HepG2 (cell line): ENCODE results near the gene VPS13C. TPM values are rescaled to one million over a fixed set of nuclear protein-coding genes. Genes with fewer than 3 reads are reported as not detected.

Experiments
- ATF7 ChIP-seq, 2 experiments: fragments of 450-650 bp in 1 of 2; sonication (generic) in 1 of 2; formaldehyde crosslinking in 1 of 2; IDR thresholded peaks; 2 replicates each; pipeline versions ENCODE4 v1.4.0 to v1.6.1; 2016 to 2020; ENCODE audit warnings: antibody characterized with exemption in 1 of 2, mild to moderate bottlenecking in 1 of 2, missing genetic modification reagents in 1 of 2
- CEBPG ChIP-seq: IDR thresholded peaks from 2 replicates; pipeline ENCODE4 v1.6.1; 2016
- FIP1L1 ChIP-seq: fragments of 200-400 bp; formaldehyde crosslinking; IDR thresholded peaks from 2 replicates; pipeline ENCODE4 v1.6.1; 2018; ENCODE audit warnings: low read depth, mild to moderate bottlenecking, low read length, moderate library complexity, borderline replicate concordance; ENCODE audit not compliant: insufficient read depth
- FOSL2 ChIP-seq: sonication (generic); formaldehyde crosslinking; IDR thresholded peaks from 2 replicates; pipeline ENCODE4 v1.4.0; 2020; ENCODE audit warnings: missing genetic modification reagents
- IRF2 ChIP-seq: IDR thresholded peaks from 2 replicates; pipeline ENCODE4 v1.6.1; 2018; ENCODE audit warnings: missing genetic modification reagents, missing compliant biosample characterization
- JUNB ChIP-seq: sonication (generic); formaldehyde crosslinking; IDR thresholded peaks from 2 replicates; pipeline ENCODE4 v1.8.0; 2022; ENCODE audit warnings: missing genetic modification reagents, mild to moderate bottlenecking, borderline replicate concordance
- MED1 ChIP-seq: sonication (generic); formaldehyde crosslinking; IDR thresholded peaks from 2 replicates; pipeline ENCODE4 v1.4.0; 2020; ENCODE audit warnings: missing genetic modification reagents
- MIXL1 ChIP-seq: IDR thresholded peaks from 2 replicates; pipeline ENCODE4 v1.6.1; 2016
- NCOR1 ChIP-seq: fragments of 200-600 bp; sonication (generic); IDR thresholded peaks from 2 replicates; pipeline ENCODE4 v1.7.0; 2017; ENCODE audit warnings: antibody characterized with exemption, low read length, borderline replicate concordance
- ONECUT2 ChIP-seq: sonication (generic); formaldehyde crosslinking; IDR thresholded peaks from 2 replicates; pipeline ENCODE4 v1.4.0; 2020; ENCODE audit warnings: missing genetic modification reagents
- POLR2A ChIP-seq, 2 experiments: IDR thresholded peaks; 2 replicates each; pipeline ENCODE4 v1.6.1; 2011; ENCODE audit warnings: low read depth in 2 of 2, low read length in 2 of 2, mild to moderate bottlenecking in 1 of 2, moderate library complexity in 1 of 2; ENCODE audit not compliant: insufficient read depth in 1 of 2
- SIX1 ChIP-seq: sonication (generic); formaldehyde crosslinking; IDR thresholded peaks from 2 replicates; pipeline ENCODE4 v1.4.0; 2020; ENCODE audit warnings: missing genetic modification reagents, borderline replicate concordance
- SMARCE1 ChIP-seq: fragments of 450-650 bp; IDR thresholded peaks from 2 replicates; pipeline ENCODE4 v1.6.1; 2017; ENCODE audit warnings: borderline replicate concordance
- SOX13 ChIP-seq, 3 experiments: fragments of 450-650 bp in 1 of 3; sonication (generic) in 1 of 3; formaldehyde crosslinking in 1 of 3; IDR thresholded peaks in 2 of 3; conservative IDR thresholded peaks in 1 of 3; 2 replicates each; pipeline versions ENCODE4 v1.5.0 to v1.6.1; 2016 to 2020; ENCODE audit warnings: antibody characterized with exemption in 1 of 3, mild to moderate bottlenecking in 1 of 3, missing compliant biosample characterization in 1 of 3, missing genetic modification reagents in 1 of 3, moderate library complexity in 1 of 3
- ZBTB42 ChIP-seq: sonication (generic); formaldehyde crosslinking; IDR thresholded peaks from 2 replicates; pipeline ENCODE4 v1.5.0; 2020; ENCODE audit warnings: mild to moderate bottlenecking, missing genetic modification reagents
- ZFP41 ChIP-seq: sonication (generic); formaldehyde crosslinking; IDR thresholded peaks from 2 replicates; pipeline ENCODE4 v1.4.0; 2020; ENCODE audit warnings: mild to moderate bottlenecking, missing genetic modification reagents, borderline replicate concordance
- ZNF138 ChIP-seq: sonication (generic); formaldehyde crosslinking; IDR thresholded peaks from 2 replicates; pipeline ENCODE4 v1.5.0; 2020; ENCODE audit warnings: mild to moderate bottlenecking, low read depth, missing genetic modification reagents
- ZNF225 ChIP-seq: sonication (generic); formaldehyde crosslinking; IDR thresholded peaks from 2 replicates; pipeline ENCODE4 v1.4.0; 2020; ENCODE audit warnings: mild to moderate bottlenecking, missing genetic modification reagents
- ZNF660 ChIP-seq: sonication (generic); formaldehyde crosslinking; IDR thresholded peaks from 2 replicates; pipeline ENCODE4 v1.5.1; 2020; ENCODE audit warnings: mild to moderate bottlenecking, low read depth, missing genetic modification reagents, borderline replicate concordance
- ZNF709 ChIP-seq: sonication (generic); formaldehyde crosslinking; IDR thresholded peaks from 2 replicates; pipeline ENCODE4 v1.5.0; 2020; ENCODE audit warnings: mild to moderate bottlenecking, missing genetic modification reagents
- ZNF792 ChIP-seq: IDR thresholded peaks from 2 replicates; pipeline ENCODE4 v1.6.1; 2016
- ZNF83 ChIP-seq: sonication (generic); formaldehyde crosslinking; IDR thresholded peaks from 2 replicates; pipeline ENCODE4 v1.4.0; 2020; ENCODE audit warnings: missing genetic modification reagents, mild to moderate bottlenecking, borderline replicate concordance
- polyA plus RNA-seq, 8 experiments: library from polyadenylated mRNA; depleted of rRNA in 3 of 8; stranded (reverse) in 7 of 8; unstranded in 1 of 8; fragments of >200 nt; fragmentation: Illumina TruSeq in 4 of 8; extraction: Trizol in 4 of 8; gene quantifications; 2 replicates each; pipeline versions ENCODE4 v1.2.1 to v1.2.3, GENCODE V29; 2011 to 2016; ENCODE audit warnings: low read depth in 4 of 8, missing spikeins in 1 of 8, mixed read lengths in 1 of 8; ENCODE audit not compliant: insufficient read depth in 1 of 8
- total RNA-seq, 5 experiments: library from RNA; depleted of rRNA; stranded (reverse); fragments of >200 nt; fragmentation: Illumina TruSeq; extraction: Trizol; gene quantifications; 2 replicates each; pipeline ENCODE4 v1.2.3, GENCODE V29; 2016; ENCODE audit warnings: low read depth in 1 of 5
- TF ChIP-seq, protein P1 (sequence below): sonication (generic); formaldehyde crosslinking; IDR thresholded peaks from 2 replicates; pipeline ENCODE4 v1.4.0; 2020; ENCODE audit warnings: missing genetic modification reagents
- TF ChIP-seq, protein P2 (sequence below): IDR thresholded peaks from 2 replicates; pipeline ENCODE4 v1.6.1; 2018; ENCODE audit warnings: missing genetic modification reagents, mild to moderate bottlenecking, missing compliant biosample characterization
- TF ChIP-seq, protein P3 (sequence below): sonication (generic); formaldehyde crosslinking; IDR thresholded peaks from 2 replicates; pipeline ENCODE4 v1.4.0; 2020; ENCODE audit warnings: missing genetic modification reagents
- TF ChIP-seq, protein P4 (sequence below): IDR thresholded peaks from 2 replicates; pipeline ENCODE4 v1.6.1; 2012; ENCODE audit warnings: low read depth, low read length, improper control_type of control experiment

The VPS13C gene
- total and polyA plus RNA-seq, 2 of the 13 experiments (the other 11 are each of a cell fraction or from before 2014, with no cell fraction given): 10.9 to 26.8 TPM

DNA sequence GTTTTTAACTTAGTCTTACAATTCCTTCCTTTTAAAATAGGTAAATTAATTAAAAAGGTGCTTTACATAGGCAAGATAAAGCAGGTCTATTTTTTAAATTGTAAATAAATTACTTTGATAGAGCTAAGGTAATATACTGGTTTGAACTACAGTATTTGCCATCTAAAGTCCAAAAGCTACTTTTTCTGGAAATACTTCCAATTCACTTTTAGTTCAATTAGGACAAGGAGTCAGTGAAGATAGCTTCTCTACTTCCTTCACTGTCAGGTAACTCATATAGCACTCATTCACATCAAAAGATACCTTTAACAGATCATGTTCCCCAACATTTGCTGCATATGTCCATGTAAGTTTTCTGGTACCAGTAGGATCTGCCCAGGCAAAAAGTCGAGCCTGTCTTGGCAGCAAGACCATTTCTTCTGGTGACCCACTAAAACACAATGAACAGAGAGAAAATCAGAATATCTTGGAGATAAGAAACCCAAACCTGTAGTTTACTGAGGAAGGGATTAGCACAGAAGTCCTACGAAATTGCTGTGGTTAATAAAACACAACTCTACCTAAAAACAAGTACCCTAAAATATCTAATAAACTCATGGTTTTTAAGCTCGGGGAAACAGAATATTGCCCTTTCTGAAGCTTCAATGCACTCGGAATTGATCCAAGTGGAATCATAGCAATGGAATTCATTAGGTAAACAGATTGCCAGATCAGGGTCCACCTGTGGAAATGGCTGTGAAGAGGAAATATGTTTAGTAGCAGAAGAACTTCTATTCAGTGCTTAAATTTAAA, 153.1 kb downstream of the VPS13C start (continued):
- TF ChIP-seq ZNF225 (CRISPR knock-in tag): no peak
- peak; percentile 19; the same call in 1 of the 2 replicates for TF ChIP-seq CEBPG (CRISPR knock-in tag)
- no peak for TF ChIP-seq ZBTB42 (CRISPR knock-in tag)
- TF ChIP-seq, protein P1, sequence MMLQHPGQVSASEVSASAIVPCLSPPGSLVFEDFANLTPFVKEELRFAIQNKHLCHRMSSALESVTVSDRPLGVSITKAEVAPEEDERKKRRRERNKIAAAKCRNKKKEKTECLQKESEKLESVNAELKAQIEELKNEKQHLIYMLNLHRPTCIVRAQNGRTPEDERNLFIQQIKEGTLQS: peak; percentile 70; the same call in 1 of the 2 replicates
- TF ChIP-seq ZNF83 (CRISPR knock-in tag): no peak
- no peak for TF ChIP-seq FIP1L1
- peak; percentile 34; the same call in 1 of the 2 replicates for TF ChIP-seq MED1 (CRISPR knock-in tag)
- no peak; the same call in 1 of the 2 replicates for TF ChIP-seq MIXL1 (CRISPR knock-in tag)
- TF ChIP-seq SMARCE1: peak; percentile 33; the same call in 1 of the 2 replicates
- no peak for TF ChIP-seq ZFP41
- TF ChIP-seq, protein P2, sequence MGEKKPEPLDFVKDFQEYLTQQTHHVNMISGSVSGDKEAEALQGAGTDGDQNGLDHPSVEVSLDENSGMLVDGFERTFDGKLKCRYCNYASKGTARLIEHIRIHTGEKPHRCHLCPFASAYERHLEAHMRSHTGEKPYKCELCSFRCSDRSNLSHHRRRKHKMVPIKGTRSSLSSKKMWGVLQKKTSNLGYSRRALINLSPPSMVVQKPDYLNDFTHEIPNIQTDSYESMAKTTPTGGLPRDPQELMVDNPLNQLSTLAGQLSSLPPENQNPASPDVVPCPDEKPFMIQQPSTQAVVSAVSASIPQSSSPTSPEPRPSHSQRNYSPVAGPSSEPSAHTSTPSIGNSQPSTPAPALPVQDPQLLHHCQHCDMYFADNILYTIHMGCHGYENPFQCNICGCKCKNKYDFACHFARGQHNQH: peak; percentile 39; the same call in 1 of the 2 replicates
- TF ChIP-seq, protein P3, sequence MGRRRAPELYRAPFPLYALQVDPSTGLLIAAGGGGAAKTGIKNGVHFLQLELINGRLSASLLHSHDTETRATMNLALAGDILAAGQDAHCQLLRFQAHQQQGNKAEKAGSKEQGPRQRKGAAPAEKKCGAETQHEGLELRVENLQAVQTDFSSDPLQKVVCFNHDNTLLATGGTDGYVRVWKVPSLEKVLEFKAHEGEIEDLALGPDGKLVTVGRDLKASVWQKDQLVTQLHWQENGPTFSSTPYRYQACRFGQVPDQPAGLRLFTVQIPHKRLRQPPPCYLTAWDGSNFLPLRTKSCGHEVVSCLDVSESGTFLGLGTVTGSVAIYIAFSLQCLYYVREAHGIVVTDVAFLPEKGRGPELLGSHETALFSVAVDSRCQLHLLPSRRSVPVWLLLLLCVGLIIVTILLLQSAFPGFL (CRISPR knock-in tag): no peak
- TF ChIP-seq NCOR1: peak; percentile 20; the same call in 1 of the 2 replicates
- TF ChIP-seq IRF2 (CRISPR knock-in tag): peak; percentile 25; the same call in 1 of the 2 replicates
- TF ChIP-seq POLR2A (IDR thresholded peaks at IDR 0.05; ENCODE audit: insufficient read depth in 1 of 2, low read depth in 2 of 2, low read length in 2 of 2): no peak
- no peak for TF ChIP-seq ZNF709 (CRISPR knock-in tag)
- 0 out of 2 replicates have a peak, but pooled peaks have one; percentile 18 for TF ChIP-seq ZNF792 (CRISPR knock-in tag)
- peak; percentile 93 for TF ChIP-seq FOSL2 (CRISPR knock-in tag)
- peak; percentile 49; the same call in 1 of the 2 replicates for TF ChIP-seq SIX1 (CRISPR knock-in tag)
- no peak for TF ChIP-seq ZNF660 (CRISPR knock-in tag)
- TF ChIP-seq, protein P4, sequence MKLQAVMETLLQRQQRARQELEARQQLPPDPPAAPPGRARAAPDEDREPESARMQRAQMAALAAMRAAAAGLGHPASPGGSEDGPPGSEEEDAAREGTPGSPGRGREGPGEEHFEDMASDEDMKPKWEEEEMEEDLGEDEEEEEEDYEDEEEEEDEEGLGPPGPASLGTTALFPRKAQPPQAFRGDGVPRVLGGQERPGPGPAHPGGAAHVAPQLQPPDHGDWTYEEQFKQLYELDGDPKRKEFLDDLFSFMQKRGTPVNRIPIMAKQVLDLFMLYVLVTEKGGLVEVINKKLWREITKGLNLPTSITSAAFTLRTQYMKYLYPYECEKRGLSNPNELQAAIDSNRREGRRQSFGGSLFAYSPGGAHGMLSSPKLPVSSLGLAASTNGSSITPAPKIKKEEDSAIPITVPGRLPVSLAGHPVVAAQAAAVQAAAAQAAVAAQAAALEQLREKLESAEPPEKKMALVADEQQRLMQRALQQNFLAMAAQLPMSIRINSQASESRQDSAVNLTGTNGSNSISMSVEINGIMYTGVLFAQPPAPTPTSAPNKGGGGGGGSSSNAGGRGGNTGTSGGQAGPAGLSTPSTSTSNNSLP: peak; percentile 98
- no peak for TF ChIP-seq ATF7 (IDR thresholded peaks at IDR 0.05)
- no peak for TF ChIP-seq ATF7 (CRISPR knock-in tag; IDR thresholded peaks at IDR 0.05)
- no peak for TF ChIP-seq SOX13 (IDR thresholded peaks at IDR 0.05)
- TF ChIP-seq SOX13 (CRISPR knock-in tag; conservative IDR thresholded peaks at IDR 0.05 in 1 of 2, IDR thresholded peaks at IDR 0.05 in 1 of 2): peak in 1 of 2 experiments; percentile 32; a peak in 1 of 4 replicates
- peak; percentile 77; the same call in 1 of the 2 replicates for TF ChIP-seq JUNB (CRISPR knock-in tag)
- TF ChIP-seq ZNF138 (CRISPR knock-in tag): no peak
- peak; percentile 76 for TF ChIP-seq ONECUT2 (CRISPR knock-in tag)
